Peyer's patch (tissue), 4 donors: ENCODE data around the gene PROM1.

ENCODE experiments used
- CTCF ChIP-seq, 6 experiments: fragments of 450-650 bp in 4 of 6; fragments of 200-600 bp in 2 of 6; sonication (generic) in 1 of 6; IDR thresholded peaks; one replicate each; pipeline ENCODE4 v1.5.1; 2017 to 2019; ENCODE audit warnings: antibody characterized with exemption in 6 of 6, mild to moderate bottlenecking in 3 of 6, moderate library complexity in 1 of 6
- POLR2A ChIP-seq, 2 donors: fragments of 450-650 bp; IDR thresholded peaks; one replicate each; pipeline ENCODE4 v1.5.1; 2017; ENCODE audit warnings: antibody characterized with exemption in 2 of 2, mild to moderate bottlenecking in 2 of 2, moderate library complexity in 2 of 2

DNA sequence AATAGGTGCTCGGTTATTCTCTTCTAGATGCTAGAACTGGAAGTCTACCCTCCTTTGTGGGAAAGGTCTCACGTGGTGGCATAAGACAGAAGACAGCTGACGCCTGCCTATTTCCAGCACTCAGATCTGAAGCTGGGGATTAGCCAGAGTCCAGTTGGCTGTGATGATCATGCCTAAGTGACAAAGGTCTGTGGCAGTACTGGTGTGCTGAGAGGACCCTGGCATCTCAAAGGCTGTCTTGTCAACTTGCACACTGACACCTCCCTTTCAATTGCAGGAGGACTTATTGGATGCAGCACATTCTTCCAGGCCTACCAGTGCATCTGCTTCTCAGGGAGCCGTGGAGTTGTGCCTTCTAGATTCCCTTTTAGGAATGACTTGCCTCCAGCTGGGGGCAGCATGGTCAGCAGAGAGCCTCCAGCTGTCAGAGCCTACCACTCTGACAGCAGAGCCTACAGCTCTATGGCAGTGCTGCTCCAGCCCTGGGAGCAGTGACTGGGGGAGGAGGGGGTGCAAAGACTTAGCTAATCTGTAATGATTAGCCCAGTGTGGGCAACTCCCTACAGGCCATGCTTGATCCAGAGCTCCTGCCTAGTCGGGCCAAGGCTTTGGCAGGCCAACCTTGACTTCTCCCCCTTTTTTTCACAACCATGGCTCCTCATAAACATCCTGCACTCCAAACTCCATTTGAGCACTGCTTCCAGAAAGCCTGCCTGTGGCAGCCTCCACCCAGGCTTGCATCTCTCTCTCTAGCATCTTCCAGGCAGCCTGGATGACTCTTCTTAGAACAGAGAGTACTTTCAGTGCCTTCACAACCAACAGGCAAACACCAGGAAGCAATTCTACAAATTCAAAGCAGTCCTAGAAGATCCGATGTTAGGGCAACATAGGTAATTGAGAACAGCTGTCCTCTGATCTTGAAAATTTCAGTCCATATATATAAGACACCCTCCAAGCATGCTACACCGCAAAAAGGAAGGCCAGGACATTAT lies 107.1 kb downstream of the PROM1 start:
- no peak for TF ChIP-seq CTCF (IDR thresholded peaks at IDR 0.05)
- TF ChIP-seq POLR2A (IDR thresholded peaks at IDR 0.05), result no peak
